T follicular helper cell (primary cell): Measurements from ENCODE around the gene BRD1.
A peak's percentile ranks its signal among the peaks of the same experiment; 100 is the strongest.

ENCODE experiments used
- DNase-seq: peaks from one replicate; pipeline ENCODE4 v3.0.0-alpha.2; 2020; ENCODE audit warnings: low read depth

Gene BRD1

GRCh38 chr22:49728570-49729271, 99.0 kb downstream of the BRD1 start:
- no peak for DNase-seq

GRCh38 chr22:49727881-49728569, 99.6 kb downstream of the BRD1 start:
- DNase-seq, result no peak

GRCh38 chr22:49727191-49727880, 100.3 kb downstream of the BRD1 start:
- DNase-seq, result no peak

- no peak for DNase-seq
Observed at GRCh38 chr22:49726701-49727101, 101.0 kb downstream of the BRD1 start.

- no peak for DNase-seq
Observed at GRCh38 chr22:49726022-49726681, 101.5 kb downstream of the BRD1 start.

- no peak for DNase-seq
Observed at GRCh38 chr22:49725516-49725915, 102.2 kb downstream of the BRD1 start.

GRCh38 chr22:49724893-49725489, 102.7 kb downstream of the BRD1 start:
- peak; percentile 33 for DNase-seq

GRCh38 chr22:49724030-49724892, 103.4 kb downstream of the BRD1 start:
- DNase-seq, result peak; percentile 7

GRCh38 chr22:49723478-49724029, 104.1 kb downstream of the BRD1 start:
- DNase-seq, result no peak
